HepG2 (cell line): ENCODE results near the gene CAPSL. TPM values are rescaled to one million over a fixed set of nuclear protein-coding genes. Genes with fewer than 3 reads are reported as not detected.

ENCODE experiments used
- ATAC-seq: fragments of 200-7000 bp; cut with Tn5 transposase; 3 replicates; pipeline ENCODE4 v1.9.1; 2020; ENCODE audit warnings: mild to moderate bottlenecking, moderate library complexity
- BruUV-seq: library from RNA; stranded (reverse); fragments of 400-500 nt; replicated peaks from 2 replicates; lab custom pipeline; 2021; lab: Mats Ljungman, UMichigan
- CTCF ChIA-PET: fragments of 300-600 bp; formaldehyde crosslinking; extraction: SDS; loops from one replicate; lab custom pipeline; 2021; ENCODE audit warnings: low total read pairs, inconsistent platforms, low intra/inter-chr PET ratio; lab: Yijun Ruan, JAX
- POLR2A ChIA-PET: fragments of 350-600 bp; sonication (Branson Sonifier 250); formaldehyde crosslinking; loops from one replicate; lab custom pipeline; 2020; ENCODE audit warnings: antibody characterized with exemption, inconsistent platforms; lab: Yijun Ruan, JAX
- DNase-seq: peaks from one replicate; pipeline ENCODE4 v3.0.0-alpha.2; 2015; ENCODE audit warnings: low spot score
- FAIRE-seq: peaks from 3 replicates; lab custom pipeline; 2011; peaks lifted over from hg19 to GRCh38; lab: Jason Lieb, UNC
- H2AFZ ChIP-seq: one replicate; pipeline ENCODE4 v1.6.1; 2011; ENCODE audit warnings: low read length, inconsistent platforms
- H3K27ac ChIP-seq: fragments of 300-600 bp; 3 replicates; pipeline ENCODE4 v1.8.0; 2011; ENCODE audit warnings: mixed run types, mild to moderate bottlenecking, mixed read lengths, low read length, inconsistent platforms; ENCODE audit not compliant: insufficient read depth; ENCODE audit errors: extremely low read length
- H3K27me3 ChIP-seq, 2 experiments: fragments of 200-600 bp in 1 of 2; 2 replicates in 1 of 2; 3 replicates in 1 of 2; pipeline versions ENCODE4 v1.6.0 to v1.8.0; 2011; ENCODE audit warnings: low read length in 2 of 2, mild to moderate bottlenecking in 2 of 2, moderate library complexity in 2 of 2, inconsistent platforms in 1 of 2; ENCODE audit not compliant: insufficient read depth in 2 of 2, control insufficient read depth in 1 of 2
- H3K36me3 ChIP-seq, 2 experiments: fragments of 200-600 bp in 1 of 2; replicated peaks in 1 of 2; 2 replicates in 1 of 2; 3 replicates in 1 of 2; pipeline versions ENCODE4 v1.5.1 to v1.8.0; 2011; ENCODE audit warnings: low read length in 2 of 2, inconsistent platforms in 1 of 2; ENCODE audit not compliant: insufficient read depth in 2 of 2, control insufficient read depth in 1 of 2
- H3K4me1 ChIP-seq: 2 replicates; pipeline ENCODE4 v1.5.1; 2012; ENCODE audit warnings: low read length, inconsistent platforms; ENCODE audit not compliant: insufficient read depth
- H3K4me2 ChIP-seq: 2 replicates; pipeline ENCODE4 v1.6.0; 2011; ENCODE audit warnings: low read depth, low read length, inconsistent platforms
- H3K4me3 ChIP-seq, 3 experiments: fragments of 200-600 bp in 1 of 3; sonication (generic), shearing (Covaris generic) in 1 of 3; replicated peaks in 1 of 3; 2 replicates each; pipeline ENCODE4 v1.5.1; 2011 to 2016; ENCODE audit warnings: low read length in 3 of 3, inconsistent platforms in 2 of 3, low read depth in 2 of 3, mild to moderate bottlenecking in 2 of 3, control low read depth in 1 of 3, mixed read lengths in 1 of 3; ENCODE audit not compliant: insufficient read depth in 1 of 3
- H3K79me2 ChIP-seq: one replicate; pipeline ENCODE4 v1.6.1; 2011; ENCODE audit warnings: low read length, inconsistent platforms; ENCODE audit not compliant: insufficient read depth
- H3K9ac ChIP-seq: 2 replicates; pipeline ENCODE4 v1.6.0; 2011; ENCODE audit warnings: mild to moderate bottlenecking, low read depth, low read length, inconsistent platforms; ENCODE audit not compliant: insufficient read depth
- H3K9me3 ChIP-seq: 2 replicates; pipeline ENCODE4 v1.5.1; 2012; ENCODE audit warnings: mild to moderate bottlenecking, low read length
- H4K20me1 ChIP-seq: 2 replicates; pipeline ENCODE4 v1.6.0; 2011; ENCODE audit warnings: inconsistent platforms, mild to moderate bottlenecking, low read length, moderate library complexity; ENCODE audit not compliant: insufficient read depth
- KDM5B ChIP-seq: sonication (generic); formaldehyde crosslinking; IDR thresholded peaks from 2 replicates; pipeline ENCODE4 v1.4.0; 2020; ENCODE audit warnings: missing genetic modification reagents, mild to moderate bottlenecking, borderline replicate concordance
- POLR2AphosphoS2 ChIP-seq: IDR thresholded peaks from 2 replicates; pipeline ENCODE4 v1.6.1; 2011; ENCODE audit warnings: low read depth, low read length, improper control_type of control experiment
- THAP9 ChIP-seq: sonication (generic); formaldehyde crosslinking; IDR thresholded peaks from 2 replicates; pipeline ENCODE4; 2020; ENCODE audit warnings: missing genetic modification reagents, mild to moderate bottlenecking, borderline replicate concordance
- ZFP62 ChIP-seq: sonication (generic); formaldehyde crosslinking; IDR thresholded peaks from 2 replicates; pipeline ENCODE4 v1.4.0; 2020; ENCODE audit warnings: missing genetic modification reagents
- ZGPAT ChIP-seq: IDR thresholded peaks from 2 replicates; pipeline ENCODE4 v1.6.1; 2016; ENCODE audit warnings: mild to moderate bottlenecking
- ZMAT3 ChIP-seq: sonication (generic); formaldehyde crosslinking; conservative IDR thresholded peaks from 2 replicates; pipeline ENCODE4 v1.7.0; 2021; ENCODE audit warnings: missing genetic modification reagents
- ZNF704 ChIP-seq: sonication (generic); formaldehyde crosslinking; IDR thresholded peaks from 2 replicates; pipeline ENCODE4 v1.8.1; 2023; ENCODE audit warnings: mild to moderate bottlenecking, inconsistent platforms, moderate library complexity, missing genetic modification reagents, borderline replicate concordance
- ZSCAN20 ChIP-seq: sonication (generic); formaldehyde crosslinking; IDR thresholded peaks from 2 replicates; pipeline ENCODE4 v1.4.0; 2020; ENCODE audit warnings: missing genetic modification reagents, mild to moderate bottlenecking, borderline replicate concordance
- WGBS: methylation state at CpG from one replicate; pipeline ENCODE4 v1.1.6; 2017; ENCODE audit warnings: low lambda C conversion rate; 5-methylcytosine and 5-hydroxymethylcytosine counted together
- in situ Hi-C: cut with HindIII; loops from 2 replicates; pipeline ENCODE4 v1.10.0; 2017; ENCODE audit warnings: low pct_unique_long_range_greater_than_20kb; ENCODE audit not compliant: extremely low pct_ligation_motif_present
- intact Hi-C: fragments of 100-400 bp; cut with micrococcal nuclease; formaldehyde crosslinking; loops from one replicate; pipeline ENCODE4 v1.10.0; 2022; ENCODE audit not compliant: unreplicated experiment
- polyA plus RNA-seq, 8 experiments: library from polyadenylated mRNA; depleted of rRNA in 3 of 8; stranded (reverse) in 7 of 8; unstranded in 1 of 8; fragments of >200 nt; fragmentation: Illumina TruSeq in 4 of 8; extraction: Trizol in 4 of 8; gene quantifications; 2 replicates each; pipeline versions ENCODE4 v1.2.1 to v1.2.3, GENCODE V29; 2011 to 2016; ENCODE audit warnings: low read depth in 4 of 8, missing spikeins in 1 of 8, mixed read lengths in 1 of 8; ENCODE audit not compliant: insufficient read depth in 1 of 8
- total RNA-seq, 5 experiments: library from RNA; depleted of rRNA; stranded (reverse); fragments of >200 nt; fragmentation: Illumina TruSeq; extraction: Trizol; gene quantifications; 2 replicates each; pipeline ENCODE4 v1.2.3, GENCODE V29; 2016; ENCODE audit warnings: low read depth in 1 of 5
- TF ChIP-seq, protein P1 (sequence below): sonication (generic); formaldehyde crosslinking; IDR thresholded peaks from 2 replicates; pipeline ENCODE4 v1.5.0; 2020; ENCODE audit warnings: mild to moderate bottlenecking, missing genetic modification reagents

CAPSL gene
- total and polyA plus RNA-seq, 2 of the 13 experiments (the other 11 are each of a cell fraction or from before 2014, with no cell fraction given): not detected

GRCh38 chr5:35890021-35891020, 48.1 kb downstream of the CAPSL start (continued):
- no peak for TF ChIP-seq ZNF704
- TF ChIP-seq KDM5B (CRISPR knock-in tag): no peak
- no peak for TF ChIP-seq ZSCAN20 (CRISPR knock-in tag)

- 8% methylated on average over 5 of the region's 5 CpGs for WGBS
- Histone ChIP-seq H3K9me3 (no peaks in the 10 kb centered on the region), H3K4me3 (no peak overlapping the region), H3K27ac (no peak overlapping the region), H3K9ac (no peak overlapping the region), H3K4me2 (no peak overlapping the region), H3K4me1 (no peaks in the 10 kb centered on the region), H3K36me3 (no peaks in the 10 kb centered on the region), H3K79me2 (no peaks in the 10 kb centered on the region), H4K20me1 (no peaks in the 10 kb centered on the region), H2AFZ (no peak overlapping the region), H3K27me3 (no peaks in the 10 kb centered on the region)
- CTCF ChIA-PET: no interaction called here
- DNase-seq: no peak
- BruUV-seq: no TSS peak
- POLR2A ChIA-PET: no interaction called here
- in situ Hi-C loops: no loop called here
- intact Hi-C loops: no loop called here
- TF ChIP-seq ZFP62 (CRISPR knock-in tag) (no peak), ZGPAT (CRISPR knock-in tag) (no peak), ZMAT3 (CRISPR knock-in tag) (no peak), POLR2AphosphoS2 (no peak), THAP9 (no peak)
- TF ChIP-seq, protein P1, sequence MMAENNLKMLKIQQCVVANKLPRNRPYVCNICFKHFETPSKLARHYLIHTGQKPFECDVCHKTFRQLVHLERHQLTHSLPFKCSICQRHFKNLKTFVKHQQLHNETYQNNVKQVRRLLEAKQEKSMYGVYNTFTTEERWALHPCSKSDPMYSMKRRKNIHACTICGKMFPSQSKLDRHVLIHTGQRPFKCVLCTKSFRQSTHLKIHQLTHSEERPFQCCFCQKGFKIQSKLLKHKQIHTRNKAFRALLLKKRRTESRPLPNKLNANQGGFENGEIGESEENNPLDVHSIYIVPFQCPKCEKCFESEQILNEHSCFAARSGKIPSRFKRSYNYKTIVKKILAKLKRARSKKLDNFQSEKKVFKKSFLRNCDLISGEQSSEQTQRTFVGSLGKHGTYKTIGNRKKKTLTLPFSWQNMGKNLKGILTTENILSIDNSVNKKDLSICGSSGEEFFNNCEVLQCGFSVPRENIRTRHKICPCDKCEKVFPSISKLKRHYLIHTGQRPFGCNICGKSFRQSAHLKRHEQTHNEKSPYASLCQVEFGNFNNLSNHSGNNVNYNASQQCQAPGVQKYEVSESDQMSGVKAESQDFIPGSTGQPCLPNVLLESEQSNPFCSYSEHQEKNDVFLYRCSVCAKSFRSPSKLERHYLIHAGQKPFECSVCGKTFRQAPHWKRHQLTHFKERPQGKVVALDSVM (CRISPR knock-in tag): no peak
- FAIRE-seq: no peak
- ATAC-seq: no peak
Measured at GRCh38 chr5:35887321-35888100, 50.9 kb downstream of the CAPSL start.
